Fibroblast of skin of abdomen (primary cell): ENCODE measurements around the gene PROKR1. TPM values are rescaled to one million over a fixed set of nuclear protein-coding genes. Genes with fewer than 3 reads are reported as not detected.
A peak's percentile ranks its signal among the peaks of the same experiment; 100 is the strongest.
"Not testable (repeated sequence)": the region's sequence is repeated elsewhere in the genome, so short reads cannot be mapped to it uniquely, and the experiment has no call there.

ENCODE experiments used
- DNase-seq: peaks from one replicate; pipeline ENCODE4 v3.0.0-alpha.2; 2013
- polyA plus RNA-seq, 2 experiments: library from polyadenylated mRNA; unstranded; fragments of 120-200 nt; gene quantifications; one replicate each; pipeline ENCODE4 v1.2.1, GENCODE V29; 2013; ENCODE audit not compliant: insufficient read length in 2 of 2

The PROKR1 gene
- polyA plus RNA-seq (2013, experiment 1 of 2; ENCODE audit: insufficient read length): not detected
- polyA plus RNA-seq (2013, experiment 2 of 2; ENCODE audit: insufficient read length): not detected

GRCh38 chr2:68643011-68643873 lies at the start of gene PROKR1:
PROKR1 (plus strand) TSS chr2:68643579; CDS start chr2:68645822, 2,243 bp downstream.
- DNase-seq: peak; percentile 4

- DNase-seq: no peak
Observed at GRCh38 chr2:68594041-68594440, 49.3 kb upstream of the PROKR1 start.

DNA sequence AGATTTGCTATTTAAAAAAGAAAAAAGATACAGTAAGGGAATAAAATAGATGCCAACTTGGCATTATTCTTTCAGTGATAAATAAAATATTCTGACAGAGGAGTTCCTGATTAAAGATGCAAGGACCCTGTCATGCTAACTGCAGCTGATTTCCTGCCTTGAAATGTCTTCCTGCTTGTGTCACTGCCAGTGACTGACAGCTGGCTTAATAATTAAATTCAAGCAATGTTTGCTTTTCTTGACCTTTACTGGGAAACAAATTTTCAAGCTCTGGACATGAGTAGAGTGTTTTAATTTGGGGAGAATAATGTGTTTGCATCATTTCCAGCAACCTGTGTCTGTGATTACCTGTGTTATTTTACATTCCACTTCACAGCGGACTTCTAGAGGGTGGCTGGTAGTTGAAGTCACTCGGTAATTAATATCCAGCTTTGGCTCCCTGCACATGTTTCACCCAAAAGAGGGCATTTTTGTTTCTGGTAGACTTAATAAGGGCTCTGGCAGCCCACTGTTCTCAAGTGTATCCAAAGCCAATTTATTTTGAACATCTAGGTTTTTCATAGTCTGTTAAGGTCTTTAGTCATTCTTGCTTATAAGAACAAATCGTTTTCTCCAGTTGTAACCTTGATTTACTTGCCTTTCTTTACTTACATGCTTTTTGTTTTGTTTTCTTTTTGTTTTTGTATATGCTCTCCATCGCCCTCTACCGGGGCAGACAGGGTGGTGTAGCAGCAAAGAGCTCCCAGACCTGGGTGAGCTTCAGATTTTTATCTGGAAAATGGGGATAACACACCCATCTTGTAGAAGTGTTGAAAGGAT lies 48.5 kb upstream of the PROKR1 start:
- DNase-seq: peak; percentile 29

DNA sequence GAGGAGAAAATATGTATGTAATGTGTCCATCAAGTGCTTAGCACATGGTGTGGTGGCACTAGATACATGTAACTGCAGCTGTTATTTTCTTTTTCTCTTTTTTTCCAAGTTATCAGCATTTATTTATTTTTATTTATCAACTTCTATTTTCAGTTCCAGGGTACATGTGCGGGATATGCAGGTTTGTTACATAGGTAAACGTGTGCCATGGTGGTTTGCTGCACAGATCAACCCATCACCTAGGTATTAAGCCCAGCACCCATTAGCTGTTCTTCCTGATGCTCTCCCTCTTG lies 47.9 kb upstream of the PROKR1 start:
- not testable (repeated sequence) for DNase-seq

DNA sequence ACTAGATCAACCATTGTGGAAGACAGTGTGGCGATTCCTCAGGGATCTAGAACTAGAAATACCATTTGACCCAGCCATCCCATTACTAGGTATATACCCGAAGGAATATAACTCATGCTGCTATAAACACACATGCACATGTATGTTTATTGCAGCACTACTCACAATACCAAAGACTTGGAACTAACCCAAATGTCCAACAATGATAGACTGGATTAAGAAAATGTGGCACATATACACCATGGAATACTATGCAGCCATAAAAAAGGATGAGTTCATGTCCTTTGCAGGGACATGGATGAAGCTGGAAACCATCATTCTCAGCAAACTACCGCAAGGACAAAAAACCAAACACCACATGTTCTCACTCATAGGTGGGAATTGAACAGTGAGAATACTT lies 42.9 kb upstream of the PROKR1 start:
- not testable (repeated sequence) for DNase-seq

- DNase-seq: no peak
Observed at GRCh38 chr2:68603059-68603458, 40.3 kb upstream of the PROKR1 start.

DNA sequence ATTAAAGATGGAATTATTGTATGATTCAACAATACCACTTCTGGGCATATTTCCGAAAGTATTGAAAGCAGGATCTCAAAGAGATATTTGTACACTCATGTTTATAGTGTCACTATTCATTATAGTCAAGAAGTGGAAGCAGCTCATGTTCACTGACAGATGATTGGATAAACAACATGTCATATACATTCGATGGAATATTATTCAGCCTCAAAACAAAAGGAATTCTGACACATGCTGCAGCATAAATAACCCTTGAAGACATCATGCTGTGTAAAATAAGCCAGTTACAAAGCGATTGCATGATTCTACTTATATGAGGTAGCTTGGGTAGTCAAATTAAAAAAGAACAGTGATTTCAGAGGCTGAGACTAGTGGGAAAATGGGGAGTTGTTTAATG lies 39.3 kb upstream of the PROKR1 start:
- no peak for DNase-seq

GRCh38 chr2:68605939-68606338 lies 37.4 kb upstream of the PROKR1 start:
- no peak for DNase-seq

GRCh38 chr2:68606759-68607158 lies 36.6 kb upstream of the PROKR1 start:
- DNase-seq: no peak

DNA sequence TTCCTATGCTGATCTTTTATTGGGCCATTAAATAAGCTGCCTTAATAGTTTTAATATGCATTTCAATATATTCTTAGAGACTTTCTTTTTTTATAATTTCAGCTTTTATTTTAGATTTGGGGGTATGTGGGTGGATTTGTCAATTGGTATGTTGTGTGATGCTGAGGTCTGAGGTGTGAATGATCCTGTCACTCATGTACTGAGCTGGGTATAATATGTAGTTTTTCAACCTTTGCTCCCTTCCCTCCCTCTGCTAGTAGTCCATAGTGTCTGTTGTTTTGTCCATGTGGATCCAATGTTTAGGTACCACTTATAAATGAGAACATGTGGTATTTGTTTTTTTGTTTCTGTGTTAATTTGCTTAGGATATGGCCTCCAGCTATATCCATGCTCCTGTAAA lies 35.5 kb upstream of the PROKR1 start:
- no peak for DNase-seq

GRCh38 chr2:68612765-68613519 lies 30.4 kb upstream of the PROKR1 start:
- DNase-seq: no peak

DNA sequence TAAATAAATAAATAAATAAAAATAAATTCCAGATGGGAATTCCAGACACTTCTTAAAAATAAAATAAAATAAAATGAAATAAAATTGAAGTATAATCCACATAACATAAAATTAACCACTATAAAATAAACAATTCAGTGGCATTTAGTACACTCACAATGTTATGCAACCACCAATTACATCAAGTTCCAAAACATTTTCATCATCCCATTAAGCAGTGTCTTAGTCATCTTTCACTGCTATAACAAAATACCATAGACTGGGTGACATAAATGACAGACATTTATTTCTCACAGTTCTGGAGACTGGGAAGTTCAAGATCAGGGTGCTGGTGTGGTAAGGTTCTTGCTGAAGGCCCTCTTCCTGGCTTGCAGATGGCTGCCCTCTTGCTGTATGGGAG lies 22.6 kb upstream of the PROKR1 start:
- DNase-seq: no peak

DNA sequence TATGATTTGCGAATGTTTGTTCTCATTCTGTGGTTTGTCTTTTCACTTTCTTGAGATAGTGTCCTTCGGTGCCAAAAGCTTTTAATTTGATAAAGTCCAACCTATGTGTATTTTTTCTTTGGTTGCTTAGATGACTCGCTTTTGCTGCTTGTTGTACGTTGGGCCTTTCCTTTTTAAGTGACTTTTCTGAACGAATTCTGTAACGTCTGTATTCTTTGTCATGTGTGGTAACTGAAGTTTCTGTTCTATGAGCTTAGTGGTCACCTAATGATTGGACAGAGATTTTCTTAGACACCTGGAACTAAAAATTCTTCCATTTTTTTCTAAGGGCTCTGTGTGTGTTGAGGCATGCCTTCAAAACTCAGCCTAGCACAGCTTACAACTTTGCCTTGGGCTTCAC lies 19.6 kb upstream of the PROKR1 start:
- DNase-seq: no peak

DNA sequence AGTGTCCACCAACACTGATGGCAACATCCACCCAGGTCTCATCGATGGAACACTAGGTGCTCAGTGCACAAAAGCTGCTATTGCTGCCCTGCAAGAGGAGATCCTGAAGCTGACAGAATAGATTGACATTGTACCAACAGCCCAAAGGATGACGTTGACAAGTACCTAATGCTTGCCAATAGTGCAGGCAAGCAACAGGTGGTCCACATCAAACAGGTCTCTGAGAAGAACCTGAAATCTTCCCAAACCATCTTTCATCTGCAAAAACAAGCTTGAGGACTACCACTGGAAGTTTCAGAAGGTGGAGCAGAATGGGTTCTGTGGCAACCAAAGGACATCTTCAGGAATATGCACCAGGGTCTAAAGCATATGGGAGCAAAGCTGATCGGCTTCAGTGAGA lies 15.8 kb upstream of the PROKR1 start:
- DNase-seq: no peak

GRCh38 chr2:68632021-68632420 lies 11.4 kb upstream of the PROKR1 start:
- no peak for DNase-seq

DNA sequence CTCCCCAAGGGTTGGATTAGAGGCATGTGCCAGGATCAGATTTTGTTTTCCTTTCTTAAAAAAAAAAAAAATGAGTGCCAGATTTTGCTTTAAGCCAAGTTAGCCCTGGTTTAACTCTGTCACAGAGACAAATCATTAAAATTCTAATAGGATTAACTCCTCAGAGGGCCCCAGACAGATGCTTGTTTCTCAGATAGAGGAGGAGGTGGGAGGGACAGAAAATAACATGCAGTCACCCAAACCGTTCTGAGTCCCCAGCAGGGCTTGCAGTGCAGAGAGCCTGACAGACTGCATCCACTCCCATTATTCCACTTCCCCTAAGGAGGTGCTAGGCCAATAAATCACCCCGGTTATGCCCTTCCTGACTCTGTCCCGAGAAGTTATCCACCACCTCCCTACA lies 6.3 kb upstream of the PROKR1 start:
- DNase-seq: no peak

DNA sequence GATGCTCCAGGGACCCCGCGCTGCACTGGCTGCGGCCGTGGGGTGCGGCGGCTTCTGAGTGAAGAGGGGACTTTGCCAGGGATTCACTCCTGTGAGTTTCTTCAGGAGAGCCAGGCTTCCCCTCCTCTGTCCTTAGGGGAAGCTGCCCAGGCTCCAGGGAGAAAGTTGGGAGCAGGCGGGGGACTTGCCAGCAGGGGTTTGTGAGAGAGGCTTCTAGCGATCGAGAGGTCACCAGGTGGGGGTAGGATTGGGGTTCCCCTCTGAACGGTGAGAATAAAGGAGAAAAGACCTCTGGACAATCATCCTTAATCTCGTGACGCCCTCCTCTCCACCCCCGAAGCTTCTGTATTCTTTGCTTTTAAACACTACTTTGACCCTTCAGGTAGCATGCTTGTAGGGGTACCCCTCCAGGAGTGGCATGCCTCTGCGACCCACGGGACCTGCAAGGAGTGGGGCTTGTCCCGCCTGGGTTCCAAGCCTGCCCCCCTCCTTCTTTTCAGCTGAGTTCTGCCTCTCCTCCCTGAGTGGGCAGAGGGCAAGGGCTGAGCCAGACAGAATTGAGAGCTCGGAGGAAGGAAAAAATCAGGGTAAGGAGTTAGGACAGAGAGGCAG lies 601 bp downstream of the PROKR1 start:
- DNase-seq: no peak

DNA sequence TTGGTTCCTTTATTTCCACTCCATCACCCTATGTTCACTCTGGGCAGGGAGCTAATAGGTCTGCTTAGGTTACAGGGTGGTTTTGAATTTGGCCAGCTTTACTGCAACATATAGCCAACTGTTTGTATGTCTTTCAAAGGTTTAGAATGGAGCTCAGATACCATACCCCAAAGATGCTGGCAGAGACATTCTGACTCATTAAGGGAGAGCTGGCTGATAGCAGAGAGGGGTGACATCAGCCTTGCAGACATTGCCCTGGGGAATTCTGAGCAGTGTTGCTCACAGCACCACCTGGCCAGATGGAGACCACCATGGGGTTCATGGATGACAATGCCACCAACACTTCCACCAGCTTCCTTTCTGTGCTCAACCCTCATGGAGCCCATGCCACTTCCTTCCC lies 2.1 kb downstream of the PROKR1 start:
- DNase-seq: no peak

- no peak for DNase-seq
Observed at GRCh38 chr2:68646303-68646702, 2.9 kb downstream of the PROKR1 start.

DNA sequence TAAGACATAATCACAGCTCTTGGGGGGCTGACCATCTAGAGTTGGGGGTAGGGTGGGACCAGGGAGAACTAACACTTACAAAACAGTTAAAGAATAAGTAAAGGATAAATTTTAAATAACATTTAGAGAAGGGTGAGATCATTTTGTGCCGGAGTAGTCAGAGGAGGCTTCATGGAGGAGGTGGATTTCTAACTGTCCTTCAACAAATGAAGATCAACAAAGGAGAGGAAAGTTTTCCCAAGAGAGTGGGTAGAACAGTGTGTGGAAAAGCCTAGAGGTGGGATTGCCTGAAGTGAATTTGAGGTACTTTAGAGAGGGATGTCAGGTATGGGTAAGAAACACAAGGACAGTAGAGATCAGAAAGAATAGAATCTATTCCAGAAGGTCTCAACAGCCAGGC lies 7.3 kb downstream of the PROKR1 start:
- DNase-seq: no peak

- no peak for DNase-seq
Observed at GRCh38 chr2:68653034-68653433, 9.7 kb downstream of the PROKR1 start.

DNA sequence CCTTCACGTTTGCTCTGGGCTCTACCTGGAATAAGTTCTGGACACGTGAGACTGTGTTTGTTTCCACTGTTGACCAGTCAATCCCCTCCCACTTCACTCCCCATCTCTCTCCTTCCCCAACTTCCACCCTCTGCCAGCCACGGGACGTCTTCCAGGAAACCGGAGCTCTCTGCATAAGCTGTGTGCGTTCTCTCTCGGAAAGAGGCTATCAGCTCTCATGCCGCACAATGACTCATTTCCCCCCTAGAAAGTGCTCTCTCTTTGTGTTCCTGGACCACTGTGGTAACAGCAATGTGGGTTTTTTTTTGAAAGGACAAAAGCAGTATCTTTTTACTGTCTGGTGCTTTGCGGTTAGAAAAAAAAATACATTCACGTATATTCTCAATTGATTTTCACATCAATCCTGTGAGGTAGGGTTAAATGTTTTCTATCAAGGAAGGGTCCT lies 10.2 kb downstream of the PROKR1 start:
- peak; percentile 66 for DNase-seq

- no peak for DNase-seq
Observed at GRCh38 chr2:68658266-68658665, 14.9 kb downstream of the PROKR1 start.
